SU-DHL-6 (cell line): ENCODE results near the gene CRHR2.

Experiments used
- CTCF ChIP-seq: fragments of 200-600 bp; sonication (generic); IDR thresholded peaks from one replicate; pipeline ENCODE4 v1.5.1; 2017; ENCODE audit warnings: antibody characterized with exemption, mild to moderate bottlenecking, low read length, moderate library complexity; ENCODE audit not compliant: insufficient read depth, poor library complexity, severe bottlenecking
- EZH2phosphoT487 ChIP-seq: fragments of 200-600 bp; sonication (generic), shearing (Covaris generic); conservative IDR thresholded peaks from 2 replicates; pipeline ENCODE4 v1.6.1; 2018; ENCODE audit warnings: mild to moderate bottlenecking, antibody characterized with exemption, low read length, moderate library complexity, mixed read lengths

GRCh38 chr7:30692882-30693281, 10.6 kb upstream of the CRHR2 start:
- TF ChIP-seq EZH2phosphoT487: no peak
- no peak for TF ChIP-seq CTCF
